ENCODE results near the gene LYZL6. TPM values are rescaled to one million over a fixed set of nuclear protein-coding genes. Genes with fewer than 3 reads are reported as not detected.
"Not testable (repeated sequence)": the region's sequence is repeated elsewhere in the genome, so short reads cannot be mapped to it uniquely, and the experiment has no call there.

Gene LYZL6
- total RNA-seq, 1 donor from 2014 or later, result not detected

DNA sequence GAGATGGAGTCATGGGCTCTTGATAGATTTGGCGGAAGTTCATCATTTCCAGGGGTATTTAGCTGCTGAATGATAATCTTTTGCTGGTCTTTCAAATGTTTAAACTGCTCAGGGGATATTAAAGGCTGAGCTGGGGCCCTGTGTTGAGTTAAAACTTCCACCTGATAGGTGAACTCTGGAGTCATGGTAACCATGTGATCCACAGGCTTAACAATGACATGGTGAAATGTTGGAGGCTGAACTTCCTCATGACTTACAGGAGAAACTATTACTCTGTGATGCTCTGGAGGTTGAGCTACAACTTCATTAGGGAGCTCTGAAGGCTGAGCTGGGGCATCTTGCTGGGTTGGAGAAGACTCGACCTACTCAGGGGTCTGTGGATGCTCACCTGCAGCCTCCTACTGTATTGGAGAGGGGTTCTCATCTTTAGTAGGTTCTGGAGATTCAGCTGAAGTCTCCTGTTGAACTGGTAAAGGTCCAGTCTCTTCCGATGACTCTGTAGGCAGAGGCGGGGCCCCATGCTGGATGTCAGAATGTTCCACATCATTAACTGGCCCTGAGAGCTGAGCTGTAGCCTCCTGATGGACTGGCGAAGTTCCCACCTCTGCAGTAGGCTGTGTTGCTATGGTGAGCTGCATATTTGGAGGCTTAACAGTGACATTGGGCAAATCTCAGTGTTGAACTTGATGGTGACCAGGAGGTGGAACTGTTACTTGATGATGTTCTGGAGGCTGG, 37.2 kb downstream of the LYZL6 start:
- DNase-seq, result no peak

- no peak for DNase-seq
Observed at GRCh38 chr17:35903451-35903850, 40.1 kb downstream of the LYZL6 start.

DNA sequence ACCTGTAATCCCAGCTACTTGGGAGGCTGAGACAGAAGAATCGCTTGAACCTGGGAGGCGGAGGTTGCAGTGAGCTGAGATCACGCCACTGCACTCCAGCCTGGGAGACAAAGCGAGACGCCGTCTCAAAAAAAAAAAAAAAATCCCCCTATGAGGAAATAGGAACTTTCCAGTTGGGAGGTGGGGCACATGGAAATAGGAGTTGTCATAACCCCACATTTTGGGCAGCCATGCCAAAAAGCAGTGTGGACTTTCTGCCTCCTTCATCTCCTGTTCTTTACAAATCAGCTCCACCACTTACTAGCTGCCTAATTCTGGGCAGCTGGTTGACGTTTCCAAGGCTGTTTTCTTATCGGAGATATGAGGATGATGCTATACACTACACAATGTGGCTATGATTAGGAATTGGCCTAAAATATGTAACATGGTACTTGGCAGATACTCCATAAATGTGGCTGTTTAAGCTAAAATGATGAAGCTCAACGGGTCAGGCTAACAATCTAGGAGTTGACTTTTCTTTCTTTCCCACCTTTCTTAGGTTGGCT, 41.8 kb downstream of the LYZL6 start:
- DNase-seq, result no peak

GRCh38 chr17:35900708-35901480, 42.6 kb downstream of the LYZL6 start:
- no peak for DNase-seq

DNA sequence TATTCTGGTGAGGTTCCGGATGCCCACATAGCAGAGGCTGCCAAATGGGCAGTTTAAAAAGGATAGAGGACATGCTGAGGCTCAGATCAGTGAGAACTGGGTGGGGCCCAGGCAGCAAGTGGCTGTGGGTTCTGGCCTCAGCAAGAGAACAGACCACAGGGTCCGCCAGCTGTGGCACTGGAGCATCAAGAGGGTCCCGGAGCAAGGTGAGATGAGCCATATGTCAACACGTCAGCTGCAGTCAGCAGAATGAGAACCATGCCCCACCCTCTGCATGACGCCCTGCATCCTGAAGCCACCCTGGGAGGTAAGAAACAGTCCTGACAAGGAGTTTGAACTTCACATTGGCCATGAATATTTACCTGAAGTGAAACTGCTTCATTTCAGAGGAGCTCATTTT, 43.2 kb downstream of the LYZL6 start:
- DNase-seq, result no peak

DNA sequence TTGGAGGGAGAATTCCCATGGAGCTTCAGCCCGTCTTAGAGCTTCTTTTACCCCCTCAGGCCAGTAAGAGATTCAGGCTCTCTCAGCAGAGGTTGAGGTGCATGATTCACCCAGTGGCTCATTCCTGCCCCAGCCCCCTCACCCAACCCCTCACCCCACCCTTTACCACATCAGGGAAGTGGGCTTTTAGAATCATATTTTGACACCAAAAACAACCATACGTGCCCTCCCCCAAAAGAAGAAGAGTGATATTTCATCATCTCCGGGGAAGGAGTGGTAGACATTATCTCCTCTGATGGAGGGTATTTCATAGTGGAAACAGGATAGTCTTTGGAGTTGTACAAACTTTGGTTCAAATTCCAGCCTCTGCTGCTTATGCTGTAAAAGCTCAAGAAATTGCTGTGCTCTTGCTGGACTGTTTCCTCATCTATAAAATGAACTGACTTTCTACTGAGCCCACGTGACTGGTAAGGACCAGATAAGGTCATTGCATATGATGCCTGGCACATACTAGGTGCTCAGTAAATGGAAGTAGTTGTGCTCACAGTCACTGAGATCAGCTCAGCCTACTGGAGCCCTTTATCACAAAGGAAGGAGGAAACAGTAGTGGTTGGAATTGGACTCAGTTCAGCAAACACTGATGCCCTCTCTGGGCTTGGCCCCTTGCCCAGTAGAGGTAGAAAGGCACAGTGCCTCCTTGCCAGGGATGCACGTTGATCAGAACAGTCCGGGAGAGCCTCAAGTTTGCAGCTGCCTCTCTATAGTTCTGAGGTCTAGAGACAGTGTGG, 45.0 kb downstream of the LYZL6 start:
- DNase-seq, result no peak

GRCh38 chr17:35897772-35898171, 45.7 kb downstream of the LYZL6 start:
- not testable (repeated sequence) for DNase-seq

GRCh38 chr17:35895636-35896587, 47.6 kb downstream of the LYZL6 start:
- DNase-seq, result no peak

GRCh38 chr17:35894206-35894605, 49.3 kb downstream of the LYZL6 start:
- DNase-seq, result no peak

- DNase-seq, result no peak
Observed at GRCh38 chr17:35893751-35894150, 49.8 kb downstream of the LYZL6 start.

DNA sequence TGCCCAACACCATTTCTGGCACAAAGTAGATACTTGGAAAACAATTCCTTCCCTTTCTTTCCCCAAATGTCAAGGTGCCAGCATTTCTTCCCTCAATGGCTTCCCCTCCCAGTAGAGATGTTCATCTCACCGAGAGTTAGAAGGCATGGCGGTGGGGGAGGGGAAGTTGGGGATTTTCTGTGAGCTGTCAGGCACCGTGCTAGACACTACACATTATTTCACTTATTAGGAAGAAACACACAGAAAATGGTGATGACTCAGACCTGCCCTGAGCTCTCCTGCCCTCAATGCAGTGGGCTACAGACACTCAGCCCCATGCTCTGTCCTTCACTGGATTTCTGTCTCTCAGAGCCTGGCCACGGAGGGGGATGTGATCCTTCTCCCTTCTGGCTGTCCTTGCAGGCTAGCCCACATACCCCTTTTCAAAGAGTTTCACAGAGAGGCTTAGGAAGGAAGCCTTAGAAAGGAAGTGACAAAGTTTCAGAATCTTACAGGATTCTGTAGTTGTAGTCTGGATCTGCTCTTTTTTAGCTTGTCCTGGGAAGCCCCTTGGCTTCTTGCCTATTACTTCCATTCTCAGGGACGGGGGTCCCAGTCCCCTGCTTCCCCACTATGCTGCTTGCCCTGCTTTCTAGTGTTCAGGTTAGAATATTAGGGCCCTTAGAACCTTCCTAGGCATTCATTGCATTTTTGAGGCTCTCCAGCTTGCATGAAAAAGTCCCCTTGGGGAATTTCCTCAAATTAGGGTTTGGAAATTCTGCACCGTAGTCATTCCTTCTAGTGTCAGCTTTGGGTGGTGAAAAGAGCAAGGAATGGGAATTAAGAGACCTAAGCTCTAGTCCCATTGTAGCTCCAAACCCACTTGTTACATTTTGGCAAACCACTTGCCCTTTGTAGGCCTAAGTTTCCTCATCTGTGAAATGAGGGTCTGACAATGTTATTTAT, 51.1 kb downstream of the LYZL6 start:
- no peak for DNase-seq

GRCh38 chr17:35891269-35891668, 52.2 kb downstream of the LYZL6 start:
- DNase-seq, result no peak

- no peak for DNase-seq
Observed at GRCh38 chr17:35890774-35891155, 52.7 kb downstream of the LYZL6 start.

DNA sequence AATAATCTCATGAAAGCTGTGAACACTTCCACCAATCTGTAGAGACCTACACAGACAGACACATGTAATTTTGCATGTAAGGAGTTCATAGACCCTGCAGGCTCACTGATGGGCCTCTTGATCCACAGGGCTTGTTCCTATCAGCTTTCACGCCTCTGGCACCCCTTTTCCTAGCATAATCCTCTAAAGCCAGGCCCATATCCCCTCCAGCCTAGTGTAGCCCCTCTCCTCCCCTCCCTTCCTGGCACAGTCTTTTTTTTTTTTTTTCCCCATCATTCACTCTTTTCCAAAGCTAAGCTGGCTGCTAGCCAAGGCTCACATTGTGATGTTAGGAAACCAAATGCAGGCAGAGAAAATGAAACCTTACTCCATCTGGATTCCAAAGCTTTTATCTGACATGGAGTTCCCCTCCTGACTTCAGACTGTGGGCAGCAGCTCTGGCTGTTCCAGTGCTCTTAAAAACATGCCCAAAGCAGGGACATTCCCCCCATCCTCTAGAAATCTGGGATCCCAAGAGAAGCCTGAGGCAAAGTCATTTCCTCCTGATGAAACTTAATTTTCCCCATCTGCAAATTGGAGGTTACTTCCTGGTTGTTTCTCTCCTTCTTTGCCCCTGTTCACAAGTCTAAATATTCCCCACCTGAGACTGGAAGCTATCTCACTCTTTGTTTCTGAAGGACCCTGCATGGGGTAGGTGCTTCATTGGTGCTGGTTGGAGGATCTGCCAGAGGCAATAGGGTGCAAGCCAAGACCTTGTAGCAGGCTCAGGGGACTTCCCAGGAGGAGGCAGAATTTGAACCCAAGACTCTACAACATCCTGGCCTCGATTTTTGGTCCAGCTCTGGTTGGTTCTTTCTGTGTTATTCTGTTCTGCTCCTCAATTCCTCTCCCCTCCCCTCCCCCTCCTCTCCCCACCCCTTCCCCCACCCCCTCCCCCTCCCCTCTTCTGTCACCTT, 53.4 kb downstream of the LYZL6 start:
- DNase-seq, result no peak

- DNase-seq, result no peak
Observed at GRCh38 chr17:35889241-35889640, 54.3 kb downstream of the LYZL6 start.

Data from occipital lobe (tissue), 2 donors.